NCI-H446 treated with DMSO at 0.1 percent for 48 hours (cell line): ENCODE data around the gene LRRK1.

Experiments used
- DNase-seq: peaks from one replicate; lab custom pipeline; 2025; lab: John Stamatoyannopoulos, UW

The LRRK1 gene

DNA sequence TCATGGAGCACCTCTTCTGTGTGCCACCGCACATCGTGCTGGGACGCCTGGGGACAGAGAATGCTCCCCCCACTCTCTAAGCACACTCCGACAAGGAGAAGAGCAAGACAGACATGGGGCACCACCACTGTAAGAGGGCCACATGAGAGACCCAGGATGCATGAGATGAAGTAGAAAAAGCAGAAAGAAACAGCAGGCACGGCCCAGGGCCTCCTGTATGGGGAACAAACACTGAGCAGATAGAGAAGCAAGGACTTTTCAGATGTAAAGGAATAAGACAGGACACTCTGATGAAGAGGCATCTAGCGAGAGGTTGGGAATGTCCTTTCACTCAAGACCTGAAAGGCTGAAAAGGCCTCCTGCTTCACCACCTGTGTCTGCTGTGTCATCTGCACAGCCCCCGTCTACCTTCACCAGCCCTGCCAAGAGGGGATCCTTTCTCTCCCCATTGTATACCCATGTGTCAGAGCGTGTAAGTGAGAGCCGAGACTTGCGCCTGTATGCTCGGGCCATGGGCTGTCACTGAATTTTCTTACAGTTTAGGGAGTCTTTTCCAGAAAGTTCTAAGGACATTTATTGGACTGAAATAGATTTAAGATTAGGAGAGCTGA is 125.6 kb downstream of the LRRK1 start:
- DNase-seq: no peak

DNA sequence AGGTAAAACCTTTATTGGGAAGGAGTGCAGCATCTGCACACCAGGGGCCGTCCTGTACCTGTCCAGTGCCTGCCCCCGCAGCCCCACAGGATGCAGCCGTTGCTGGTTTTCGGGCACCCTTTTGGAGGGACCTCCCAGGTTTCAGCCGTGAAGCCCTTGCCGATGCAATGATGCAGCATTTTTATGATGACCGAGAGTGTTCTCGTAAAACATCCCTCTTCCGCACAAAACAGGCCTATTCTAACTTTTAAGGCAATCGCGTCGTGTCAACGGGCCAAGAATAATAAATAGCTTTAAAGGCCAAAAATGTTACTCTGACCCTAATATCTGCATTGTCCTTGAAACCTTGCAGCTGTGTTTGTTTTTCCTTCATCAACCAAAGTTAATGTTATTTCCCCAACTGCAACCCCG is 126.1 kb downstream of the LRRK1 start:
- DNase-seq: no peak

GRCh38 chr15:101045835-101046691 is 126.9 kb downstream of the LRRK1 start:
- no peak for DNase-seq

DNA sequence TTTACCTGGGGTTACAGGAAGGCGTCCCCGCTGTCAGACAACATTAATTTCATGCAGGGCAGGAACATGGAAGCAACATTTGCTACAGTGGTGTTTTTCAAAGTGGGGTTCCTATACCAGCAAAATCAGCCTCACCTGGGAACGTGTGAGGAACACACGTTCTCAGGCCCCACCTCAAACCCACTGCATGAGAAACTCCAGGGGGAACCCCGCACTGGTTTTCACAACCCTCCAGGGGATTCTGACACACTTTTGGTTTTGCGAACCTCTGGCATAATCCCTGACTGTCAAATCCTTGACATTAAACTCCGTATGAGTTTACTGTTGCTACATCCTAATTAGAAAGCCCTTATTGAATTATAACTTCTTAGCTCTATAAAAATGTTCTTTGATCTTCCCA is 127.7 kb downstream of the LRRK1 start:
- DNase-seq: no peak

GRCh38 chr15:101047301-101047781 is 128.2 kb downstream of the LRRK1 start:
- no peak for DNase-seq

- no peak for DNase-seq
These were observed 129.0 kb downstream of the LRRK1 start for GRCh38 chr15:101048176-101048575.

DNA sequence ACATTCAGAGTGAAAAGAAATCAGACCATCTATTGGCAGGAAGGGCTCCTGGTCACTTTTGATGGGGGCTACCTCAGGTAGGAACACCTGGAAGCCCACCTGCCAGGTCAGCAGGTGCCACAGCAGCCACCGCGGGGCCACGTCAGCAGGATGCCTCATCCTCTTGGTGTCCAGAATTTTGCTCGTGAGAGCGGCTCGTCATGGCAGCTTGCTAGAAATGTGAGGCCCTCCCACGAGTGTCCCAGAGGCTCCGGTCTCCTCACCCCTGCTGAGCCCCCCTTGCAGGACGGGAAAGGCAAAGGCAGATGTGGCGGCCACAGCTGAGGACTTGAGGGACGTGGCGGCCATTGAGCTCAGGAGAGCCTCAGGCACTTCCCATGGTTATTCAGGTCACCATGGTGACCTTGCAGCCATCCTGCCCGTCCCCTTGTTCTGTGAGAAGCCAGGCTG is 129.4 kb downstream of the LRRK1 start:
- DNase-seq: no peak

DNA sequence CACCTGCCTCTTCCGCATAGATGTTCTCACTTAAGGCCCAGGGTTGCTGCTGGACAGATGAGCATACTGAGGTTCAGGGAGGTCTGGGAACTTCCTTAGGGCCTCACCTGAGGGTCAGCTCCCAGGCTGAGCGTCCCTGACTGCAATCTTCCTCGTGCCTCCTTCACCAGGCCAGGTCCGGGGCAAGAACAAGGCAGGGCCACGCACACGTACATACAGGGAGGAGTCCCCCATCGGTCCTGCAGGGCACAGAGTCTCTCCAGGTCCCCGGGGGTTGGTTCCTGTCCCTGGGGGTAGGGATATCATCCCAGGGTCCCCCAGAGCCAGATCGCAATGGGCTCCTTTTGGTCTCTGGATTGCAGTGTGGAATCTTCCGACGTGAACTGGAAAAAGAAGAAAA is 130.1 kb downstream of the LRRK1 start:
- DNase-seq: no peak

DNA sequence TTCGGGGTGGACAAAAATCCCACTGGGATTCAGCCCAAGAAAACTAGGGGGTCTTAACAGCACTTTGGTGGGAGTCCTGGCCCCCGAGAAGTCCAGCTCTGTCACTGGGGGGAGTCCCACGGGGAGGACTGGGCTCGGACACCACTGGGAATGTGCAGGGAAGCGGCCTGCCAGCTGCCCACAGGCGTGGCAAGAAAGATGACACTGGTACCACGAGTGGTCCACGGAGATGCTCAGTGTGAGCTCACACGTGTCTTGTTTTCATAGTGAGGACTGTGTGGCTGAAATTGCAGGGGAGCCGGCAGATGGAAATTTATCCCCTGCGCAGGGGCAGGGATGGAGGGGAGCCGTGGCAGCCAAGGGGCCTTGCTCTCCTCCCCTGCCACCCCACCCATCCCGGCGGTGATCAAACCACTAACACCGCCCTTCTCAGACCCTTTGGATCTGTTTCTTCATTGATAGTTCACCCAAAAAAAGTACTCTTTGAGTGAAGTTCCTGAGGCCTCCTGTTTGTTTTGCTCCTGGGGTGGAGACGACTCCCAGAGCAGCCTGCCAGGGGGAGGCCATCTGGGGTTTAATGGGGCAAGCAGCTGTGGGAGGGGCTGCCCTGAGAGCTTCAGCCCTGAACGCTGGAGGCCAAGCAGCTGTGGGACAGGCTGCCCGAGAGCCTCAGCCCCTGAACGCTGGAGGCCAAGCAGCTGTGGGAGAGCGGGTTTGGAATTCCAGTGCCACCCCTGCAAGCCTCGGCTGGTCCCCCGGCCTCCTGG is 130.9 kb downstream of the LRRK1 start:
- no peak for DNase-seq

GRCh38 chr15:101050623-101051290 is 131.6 kb downstream of the LRRK1 start:
- no peak for DNase-seq

- DNase-seq: no peak
These were observed 132.3 kb downstream of the LRRK1 start for GRCh38 chr15:101051291-101052030.

DNA sequence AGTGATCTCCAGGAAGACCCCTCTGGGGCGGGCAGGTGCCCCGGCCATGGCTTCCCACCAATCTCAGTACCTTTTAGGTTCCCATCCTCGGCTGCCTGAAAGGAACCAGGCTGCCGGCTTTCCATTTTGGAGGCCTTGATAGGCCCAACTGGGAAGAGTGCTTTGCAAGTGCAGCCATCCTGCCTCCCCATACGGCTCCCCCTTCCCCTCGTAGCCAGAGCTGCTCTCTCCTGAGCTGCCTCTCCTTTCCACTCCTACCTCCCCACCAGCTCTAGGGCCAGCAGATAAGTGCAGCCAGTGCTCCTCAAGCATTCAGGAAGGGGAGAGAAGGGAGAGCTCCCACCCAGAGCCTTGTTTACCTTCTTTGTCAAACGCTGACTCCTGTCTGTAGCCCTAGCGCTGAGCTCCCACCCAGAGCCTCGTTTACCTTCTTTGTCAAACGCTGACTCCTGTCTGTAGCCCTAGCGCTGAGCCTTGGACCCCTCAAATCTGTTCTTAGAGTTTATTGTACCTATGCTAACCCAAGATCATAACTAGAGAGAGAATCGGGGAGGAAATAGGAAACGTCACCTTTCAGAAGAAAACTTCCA is 133.0 kb downstream of the LRRK1 start:
- DNase-seq: no peak

DNA sequence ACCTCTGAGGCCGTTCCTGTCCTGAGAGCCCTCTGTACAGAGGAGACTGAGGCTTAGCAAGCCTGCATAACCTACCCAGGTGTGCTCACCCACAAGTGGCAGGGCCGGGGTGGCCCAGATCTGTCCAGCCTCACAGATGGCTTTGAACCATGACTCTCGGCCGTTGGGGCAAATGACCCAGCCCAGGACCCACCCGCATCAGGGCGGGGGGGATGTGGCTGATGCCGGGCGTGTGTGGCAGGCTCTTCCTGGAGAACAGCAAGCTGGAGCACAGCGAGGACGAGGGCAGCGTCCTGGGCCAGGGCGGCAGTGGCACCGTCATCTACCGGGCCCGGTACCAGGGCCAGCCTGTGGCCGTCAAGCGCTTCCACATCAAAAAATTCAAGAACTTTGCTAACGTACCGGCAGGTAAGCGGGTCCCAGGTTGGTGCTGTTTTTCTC is 133.5 kb downstream of the LRRK1 start:
- DNase-seq: no peak

DNA sequence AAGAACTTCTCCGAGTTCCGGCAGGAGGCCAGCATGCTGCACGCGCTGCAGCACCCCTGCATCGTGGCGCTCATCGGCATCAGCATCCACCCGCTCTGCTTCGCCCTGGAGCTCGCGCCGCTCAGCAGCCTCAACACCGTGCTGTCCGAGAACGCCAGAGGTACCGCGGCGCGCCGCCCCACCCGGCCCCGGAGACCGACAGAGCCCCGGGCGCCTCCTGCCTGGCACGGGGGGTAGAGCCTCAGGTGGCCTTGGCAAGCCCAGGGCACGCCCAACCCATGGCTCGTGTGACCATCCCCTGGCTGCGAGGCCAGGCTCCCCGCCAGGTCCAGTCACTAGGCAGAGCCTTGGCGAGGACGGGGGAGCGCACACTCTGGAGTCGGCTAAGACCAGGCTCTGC is 134.1 kb downstream of the LRRK1 start:
- DNase-seq: no peak

DNA sequence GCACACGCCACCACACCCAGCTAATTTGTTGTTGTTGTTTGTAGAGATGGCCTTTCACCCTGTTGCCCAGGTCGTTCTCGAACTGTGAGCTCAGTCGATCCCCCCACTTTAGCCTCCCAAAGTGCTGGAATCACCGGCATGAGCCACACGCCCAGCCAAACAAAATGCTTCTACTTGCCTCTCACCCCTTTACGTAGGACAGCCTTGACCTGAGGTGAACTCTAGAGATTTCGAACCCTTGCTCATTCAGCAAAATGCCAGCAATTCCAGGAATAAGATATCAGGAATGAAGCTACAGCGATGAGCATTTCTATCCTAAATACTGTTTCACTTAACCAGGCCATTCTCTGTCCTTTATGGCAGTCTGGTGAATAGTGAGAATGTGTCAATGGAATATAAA is 135.0 kb downstream of the LRRK1 start:
- no peak for DNase-seq

DNA sequence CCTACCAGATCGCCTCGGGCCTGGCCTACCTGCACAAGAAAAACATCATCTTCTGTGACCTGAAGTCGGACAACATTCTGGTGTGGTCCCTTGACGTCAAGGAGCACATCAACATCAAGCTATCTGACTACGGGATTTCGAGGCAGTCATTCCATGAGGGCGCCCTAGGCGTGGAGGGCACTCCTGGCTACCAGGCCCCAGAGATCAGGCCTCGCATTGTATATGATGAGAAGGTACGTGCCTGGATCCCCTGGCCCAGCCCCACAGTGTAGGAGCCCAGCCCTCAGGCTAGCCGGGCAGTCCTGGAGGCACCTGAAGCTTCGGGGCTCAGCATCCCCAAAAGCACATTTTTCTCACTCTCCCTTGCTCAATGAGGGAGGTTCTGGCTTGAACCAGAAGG is 135.8 kb downstream of the LRRK1 start:
- no peak for DNase-seq

DNA sequence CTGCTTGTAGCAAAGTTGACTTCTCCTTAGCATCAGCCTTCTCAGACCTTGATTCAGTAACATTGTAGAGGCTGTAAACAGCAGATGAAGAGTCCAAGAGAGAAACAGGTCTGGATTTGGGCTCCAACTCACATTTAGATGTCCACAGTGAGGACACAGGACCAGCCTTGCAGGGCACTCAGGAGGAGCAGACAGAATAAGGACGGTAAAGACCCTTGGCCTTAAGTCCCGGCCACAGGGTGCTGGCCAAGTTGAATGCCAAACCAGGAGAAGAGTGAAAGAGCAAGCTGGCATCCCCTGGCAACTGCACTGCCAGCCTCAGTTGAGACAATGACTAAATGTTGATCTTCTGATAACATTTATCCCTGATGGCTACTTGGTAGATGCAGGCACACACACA is 136.3 kb downstream of the LRRK1 start:
- DNase-seq: no peak

GRCh38 chr15:101056366-101057334 is 137.5 kb downstream of the LRRK1 start:
- DNase-seq: no peak

DNA sequence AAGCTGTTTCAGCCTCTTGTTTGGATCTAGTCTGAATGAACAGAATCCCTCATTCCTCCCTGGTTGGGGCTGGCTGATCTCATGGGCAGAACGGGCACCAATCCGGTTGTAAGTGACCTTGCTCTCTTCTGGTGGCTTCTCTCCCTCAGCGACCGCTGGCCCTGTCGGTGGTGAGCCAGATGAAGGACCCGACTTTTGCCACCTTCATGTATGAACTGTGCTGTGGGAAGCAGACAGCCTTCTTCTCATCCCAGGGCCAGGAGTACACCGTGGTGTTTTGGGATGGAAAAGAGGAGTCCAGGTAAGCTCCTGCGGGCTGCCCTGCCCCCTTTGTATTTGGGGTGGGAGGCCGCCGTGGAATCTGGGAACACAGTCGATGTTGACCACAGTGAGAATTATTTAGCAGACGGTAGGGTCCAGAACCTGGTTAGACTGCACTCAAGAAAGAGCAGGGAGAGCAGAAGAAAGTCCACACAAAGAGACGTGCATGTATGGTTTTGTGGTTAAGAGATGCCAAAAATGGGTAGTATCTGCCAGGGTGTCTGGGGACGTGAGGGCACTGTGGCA is 138.8 kb downstream of the LRRK1 start:
- DNase-seq: no peak
